CD4-positive, alpha-beta T cell treated with Interleukin-17A for 1 hour (primary cell): ENCODE data around the gene NRARP.
"Not testable (repeated sequence)": the region's sequence is repeated elsewhere in the genome, so short reads cannot be mapped to it uniquely, and the experiment has no call there.

Experiments used
- DNase-seq: peaks from one replicate; pipeline ENCODE4 v3.0.0-alpha.2; 2020

Gene NRARP

GRCh38 chr9:137302118-137302448 lies at the start of gene NRARP:
Gene NRARP, minus strand, starts transcription at chr9:137302271. Its CDS starts 343 bp downstream, at chr9:137301928.
- peak; percentile 91 for DNase-seq

DNA sequence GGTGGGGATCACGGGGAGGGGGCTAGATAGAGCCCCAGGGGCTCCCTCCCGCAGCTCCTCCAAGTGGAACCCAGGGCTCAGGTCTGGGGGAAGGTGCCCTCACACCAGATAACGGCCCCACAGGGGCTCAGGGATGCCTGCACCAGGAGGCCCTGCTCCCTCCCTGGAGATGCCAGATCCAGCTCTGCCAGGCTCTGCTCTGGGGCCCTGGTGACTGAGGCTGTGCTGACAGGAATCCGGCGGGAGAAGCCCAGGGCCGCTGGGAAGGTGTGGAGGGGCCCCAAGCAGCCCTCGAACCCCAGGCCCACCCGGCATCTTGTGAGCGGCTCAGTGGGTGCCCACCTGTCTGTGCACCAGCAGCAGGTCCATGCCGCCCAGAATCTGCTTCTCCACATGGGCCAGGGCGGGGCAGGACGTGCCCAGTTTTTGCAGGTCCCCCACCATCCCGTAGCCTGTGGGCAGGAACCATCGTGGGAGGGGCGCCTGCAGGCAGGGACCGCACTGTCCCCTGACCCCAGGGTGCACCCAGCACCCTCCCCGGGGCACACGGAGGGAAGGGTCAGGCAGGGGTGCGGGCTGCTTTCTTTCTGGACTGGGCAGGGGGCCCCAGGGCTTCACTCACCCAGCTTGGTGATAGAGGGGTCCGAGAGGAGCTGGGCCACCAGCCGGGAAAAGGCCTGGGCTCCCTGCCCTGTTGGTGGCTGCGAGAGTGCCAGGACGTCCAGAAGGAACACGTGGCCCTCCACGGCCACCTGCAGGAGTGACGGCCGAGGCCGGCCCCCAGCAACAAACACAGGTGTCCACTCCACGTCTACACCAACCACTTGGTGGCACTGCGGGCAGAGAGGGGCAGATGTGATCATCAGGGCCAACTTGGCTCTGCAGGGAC lies 48.9 kb upstream of the NRARP start:
- DNase-seq: no peak

DNA sequence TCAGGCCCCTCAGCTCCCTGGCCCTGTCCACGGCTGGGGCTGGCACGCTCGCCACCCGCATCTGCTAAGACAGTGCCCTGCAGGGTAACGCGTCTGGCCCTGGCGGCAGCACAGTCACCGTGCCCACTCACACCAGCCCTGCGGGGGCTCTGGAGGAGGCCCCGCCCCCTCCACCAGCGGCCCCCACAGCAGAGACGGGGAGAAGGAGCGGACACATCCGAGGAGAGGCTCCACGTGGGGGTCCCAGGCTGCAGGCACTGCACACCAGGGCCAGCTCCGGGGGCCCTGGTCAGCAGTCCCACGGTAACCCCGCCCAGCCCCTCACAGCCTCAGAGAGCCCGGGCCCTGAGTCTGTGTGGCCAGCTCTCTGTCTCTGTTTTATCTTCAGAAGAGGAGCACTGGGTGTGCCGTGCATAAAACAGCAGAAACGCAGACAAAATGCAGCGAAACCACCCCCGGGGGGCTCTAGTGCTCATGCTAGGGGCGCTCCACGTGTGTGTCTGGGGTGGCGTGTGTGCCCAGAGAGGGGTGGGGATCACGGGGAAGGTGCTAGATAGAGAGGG lies 47.5 kb upstream of the NRARP start:
- DNase-seq: no peak

- no peak for DNase-seq
Observed at GRCh38 chr9:137348769-137349470, 46.8 kb upstream of the NRARP start.

GRCh38 chr9:137347928-137348327 lies 45.9 kb upstream of the NRARP start:
- DNase-seq: no peak

DNA sequence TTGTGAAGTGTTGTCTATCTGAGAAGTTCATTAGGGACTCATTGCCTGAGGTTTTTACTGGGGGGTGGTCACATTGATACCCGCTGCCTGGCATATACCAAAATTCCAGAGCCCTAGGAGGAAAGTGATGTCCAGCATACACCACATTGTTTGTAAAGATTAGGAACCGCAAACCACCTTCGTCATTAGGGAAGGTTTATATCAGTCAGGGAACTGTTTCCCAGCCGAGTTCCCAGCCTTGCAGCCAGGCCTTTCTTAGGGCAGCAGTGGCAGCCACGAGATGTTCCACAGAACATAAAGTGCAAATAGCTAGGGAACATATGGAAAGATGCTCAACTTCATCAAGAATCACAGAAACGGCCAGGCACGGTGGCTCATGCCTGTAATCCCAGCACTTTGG lies 40.4 kb upstream of the NRARP start:
- DNase-seq: no peak

GRCh38 chr9:137341227-137341626 lies 39.2 kb upstream of the NRARP start:
- no peak for DNase-seq

- not testable (repeated sequence) for DNase-seq
Observed at GRCh38 chr9:137339908-137340462, 37.9 kb upstream of the NRARP start.

GRCh38 chr9:137339045-137339907 lies 37.2 kb upstream of the NRARP start:
- DNase-seq: no peak

DNA sequence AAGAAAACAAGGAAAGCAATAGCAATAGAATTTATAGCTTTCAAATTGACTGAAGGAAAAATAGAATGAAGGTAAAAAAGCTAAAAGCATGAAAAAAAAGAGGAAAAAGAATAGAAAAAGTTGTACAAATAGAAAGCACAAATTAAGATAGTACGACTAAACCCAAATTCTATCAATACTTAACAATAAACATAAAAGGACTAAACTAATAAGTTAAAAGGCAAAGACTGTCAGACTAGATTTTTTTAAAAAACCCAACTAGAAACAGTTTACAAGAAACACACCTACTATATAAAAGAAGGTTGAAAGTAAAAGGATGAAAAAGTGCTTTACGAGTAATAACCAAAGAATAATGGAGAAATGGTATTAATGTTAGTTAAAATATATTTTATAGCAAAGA lies 34.7 kb upstream of the NRARP start:
- no peak for DNase-seq

DNA sequence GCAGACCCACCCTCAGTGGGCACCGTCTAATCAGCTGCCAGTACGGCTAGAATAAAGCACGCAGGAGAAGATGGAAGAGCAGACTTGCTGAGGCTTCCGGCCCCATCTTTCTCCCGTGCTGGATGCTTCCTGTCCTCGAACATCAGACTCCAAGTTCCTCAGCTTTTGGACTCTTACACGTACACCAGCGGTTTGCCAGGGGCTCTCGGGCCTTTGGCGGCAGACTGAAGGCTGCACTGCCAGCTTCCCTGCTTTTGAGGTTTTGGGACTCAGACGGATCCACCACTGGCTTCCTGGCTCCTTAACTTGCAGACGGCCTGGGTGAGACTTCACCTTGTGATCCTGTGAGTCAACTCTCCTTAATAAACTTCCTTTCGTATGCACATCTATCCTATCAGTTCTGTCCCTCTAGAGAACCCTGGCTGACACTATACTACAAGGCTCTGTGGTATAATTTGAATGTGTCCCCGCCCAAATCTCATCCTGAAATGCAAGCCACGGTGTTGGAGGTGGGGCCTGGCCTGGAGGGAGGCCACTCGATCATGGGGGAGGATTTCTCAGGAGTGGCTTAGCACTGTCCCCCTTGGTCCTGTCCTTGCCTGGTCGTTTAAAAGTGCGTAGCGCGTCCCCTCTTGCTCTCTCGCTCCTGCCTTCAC lies 31.1 kb upstream of the NRARP start:
- no peak for DNase-seq

- DNase-seq: no peak
Observed at GRCh38 chr9:137331929-137332328, 29.9 kb upstream of the NRARP start.

GRCh38 chr9:137330689-137331088 lies 28.6 kb upstream of the NRARP start:
- DNase-seq: no peak

GRCh38 chr9:137329590-137329989 lies 27.5 kb upstream of the NRARP start:
- DNase-seq: not testable (repeated sequence)

- DNase-seq: peak; percentile 35
Observed at GRCh38 chr9:137327641-137328550, 25.8 kb upstream of the NRARP start.

DNA sequence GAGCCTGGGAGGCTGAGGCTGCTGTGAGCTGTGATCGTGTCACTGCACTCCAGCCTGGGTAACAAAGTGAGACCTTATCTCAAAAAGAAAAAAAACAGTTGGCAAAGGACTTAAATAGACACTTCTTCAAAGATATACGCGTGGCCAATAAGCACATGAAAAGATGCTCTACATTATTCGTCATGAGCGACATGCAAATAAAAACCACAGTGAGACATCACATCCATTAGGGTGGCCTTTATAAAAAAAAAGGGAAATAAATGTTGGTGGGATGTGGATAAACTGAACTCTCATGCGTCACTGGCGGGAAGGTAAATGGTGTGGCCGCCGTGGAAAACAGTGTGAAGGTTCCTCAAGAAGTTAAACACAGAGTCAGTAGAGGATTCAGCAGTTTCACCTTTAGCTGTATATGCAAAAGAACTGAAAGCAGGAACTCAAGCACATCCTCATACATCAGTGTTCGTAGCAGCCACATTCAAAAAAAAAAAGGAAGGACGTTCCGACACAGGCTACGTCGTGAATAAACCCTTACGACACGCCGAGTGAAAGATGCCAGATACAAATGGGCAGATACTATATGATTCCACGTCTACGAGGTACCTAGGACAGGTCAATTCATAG lies 24.5 kb upstream of the NRARP start:
- peak; percentile 45 for DNase-seq

DNA sequence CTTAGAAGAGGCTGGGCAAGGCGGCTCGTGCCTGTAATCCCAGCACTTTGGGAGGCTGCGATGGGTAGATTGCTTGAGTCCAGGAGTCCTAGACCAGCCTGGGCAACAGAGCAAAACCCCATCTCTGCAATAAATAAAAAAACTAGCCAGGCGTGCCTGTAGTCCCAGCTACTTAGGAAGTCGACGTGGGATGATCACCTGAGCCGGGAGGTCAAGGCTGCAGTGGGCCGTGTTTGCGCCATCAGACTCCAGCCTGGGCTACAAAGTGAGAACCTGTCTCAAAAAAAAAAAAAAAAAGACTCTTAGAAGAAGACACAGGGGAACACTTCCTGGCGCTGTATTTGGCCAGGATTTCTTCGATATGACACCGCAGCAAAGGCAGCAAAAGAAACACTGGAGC lies 23.7 kb upstream of the NRARP start:
- DNase-seq: no peak

- no peak for DNase-seq
Observed at GRCh38 chr9:137325124-137325523, 23.1 kb upstream of the NRARP start.

DNA sequence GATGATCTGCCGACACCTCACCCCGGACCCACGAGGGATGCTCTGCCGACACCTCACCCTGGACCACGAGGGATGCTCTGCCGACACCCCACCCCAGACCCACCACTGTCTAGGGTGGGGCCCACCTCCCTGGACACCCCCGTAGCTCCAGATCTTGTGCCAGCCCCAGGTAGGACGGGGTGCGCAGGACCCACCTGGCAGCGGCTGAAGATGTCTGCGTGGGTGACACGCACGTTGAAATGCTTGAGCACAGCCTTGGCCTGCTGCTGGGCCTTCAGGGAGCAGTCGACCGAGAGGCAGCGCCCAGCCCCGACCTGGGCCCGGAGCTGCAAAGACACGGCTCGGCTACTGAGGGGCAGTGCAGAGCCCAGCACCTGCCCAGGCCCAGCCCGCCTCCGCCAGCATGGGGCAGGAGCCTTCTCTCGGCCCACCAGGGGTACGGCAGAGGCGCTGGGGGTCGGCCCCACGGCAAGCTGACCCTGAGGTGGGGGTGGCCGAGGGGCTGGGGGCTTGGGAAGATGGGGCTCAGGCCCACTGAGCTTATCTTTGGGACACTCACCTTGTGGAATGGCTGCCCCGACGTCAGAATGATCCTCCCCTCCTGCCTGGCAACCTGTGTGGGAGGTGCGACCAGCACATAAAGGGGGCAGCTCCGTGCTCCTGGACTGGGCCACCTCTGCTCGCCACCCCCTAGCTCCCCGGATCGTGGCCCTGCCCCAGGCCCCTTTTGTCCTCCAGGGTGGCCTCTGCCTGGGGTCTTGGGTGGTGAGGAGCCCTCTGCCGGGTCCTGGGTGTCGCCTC lies 21.7 kb upstream of the NRARP start:
- DNase-seq: no peak
